Kidney epithelial cell (primary cell): ENCODE data around the gene COQ10B. TPM values are rescaled to one million over a fixed set of nuclear protein-coding genes. Genes with fewer than 3 reads are reported as not detected.

Experiments
- DNase-seq: peaks from one replicate; pipeline ENCODE4 v3.0.0-alpha.2; 2010; ENCODE audit warnings: low read depth
- H3K27me3 ChIP-seq: 2 replicates; pipeline ENCODE4 v1.6.0; 2011; ENCODE audit warnings: low read length; ENCODE audit not compliant: control insufficient read depth, insufficient read depth
- H3K36me3 ChIP-seq: 2 replicates; pipeline ENCODE4 v1.5.1; 2011; ENCODE audit warnings: low read length; ENCODE audit not compliant: control insufficient read depth, insufficient read depth
- H3K4me3 ChIP-seq: 2 replicates; pipeline ENCODE4 v1.5.1; 2011; ENCODE audit warnings: low read depth, mild to moderate bottlenecking, control low read depth, low read length
- total RNA-seq: library from RNA; depleted of rRNA; stranded (reverse); fragments of >200 nt; gene quantifications from 2 replicates; pipeline ENCODE4 v1.2.3, GENCODE V29; 2015
- TF ChIP-seq, protein P1 (sequence below): IDR thresholded peaks from 2 replicates; pipeline ENCODE4 v1.5.1; 2011; ENCODE audit warnings: mild to moderate bottlenecking, moderate library complexity, low read length, control low read depth, inconsistent platforms; ENCODE audit not compliant: insufficient read depth, poor library complexity, severe bottlenecking

Gene COQ10B
- total RNA-seq, 1 donor from 2014 or later: 26.4 TPM

DNA sequence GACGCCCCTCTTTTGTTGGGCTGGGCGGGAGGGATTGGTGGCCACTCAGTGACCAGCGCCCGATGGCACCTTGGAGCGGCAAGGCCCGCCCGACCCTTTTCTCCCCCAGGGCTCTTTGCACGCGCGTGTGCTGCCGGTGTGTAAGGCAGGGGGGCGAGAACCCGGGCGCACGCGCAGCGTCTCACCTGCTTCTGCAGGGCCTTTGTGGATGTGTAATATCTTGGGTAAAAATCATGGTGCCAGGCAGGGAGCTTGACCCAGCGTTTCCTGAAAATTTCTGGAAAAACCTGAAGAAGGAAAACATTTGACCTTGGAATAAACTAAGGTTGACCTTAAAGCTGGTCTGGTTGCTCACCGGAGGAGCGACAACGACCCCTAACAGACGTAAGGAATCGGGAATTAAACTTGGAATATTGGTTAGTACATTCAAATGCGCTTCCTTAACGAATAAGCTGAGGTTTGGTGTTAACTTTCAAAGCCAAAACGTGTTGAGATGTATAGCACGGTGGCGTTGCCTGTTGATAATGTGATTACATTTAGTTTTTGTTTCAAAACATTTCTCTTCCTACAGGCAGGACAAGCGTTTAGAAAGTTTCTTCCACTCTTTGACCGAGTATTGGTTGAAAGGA, 47.3 kb downstream of the COQ10B start:
- no peaks in the 10 kb centered on the region for H3K36me3 ChIP-seq
- no peaks in the 10 kb centered on the region for H3K27me3 ChIP-seq
- peak overlapping the region; percentile 96 for H3K4me3 ChIP-seq
- DNase-seq: no peak
- TF ChIP-seq, protein P1, sequence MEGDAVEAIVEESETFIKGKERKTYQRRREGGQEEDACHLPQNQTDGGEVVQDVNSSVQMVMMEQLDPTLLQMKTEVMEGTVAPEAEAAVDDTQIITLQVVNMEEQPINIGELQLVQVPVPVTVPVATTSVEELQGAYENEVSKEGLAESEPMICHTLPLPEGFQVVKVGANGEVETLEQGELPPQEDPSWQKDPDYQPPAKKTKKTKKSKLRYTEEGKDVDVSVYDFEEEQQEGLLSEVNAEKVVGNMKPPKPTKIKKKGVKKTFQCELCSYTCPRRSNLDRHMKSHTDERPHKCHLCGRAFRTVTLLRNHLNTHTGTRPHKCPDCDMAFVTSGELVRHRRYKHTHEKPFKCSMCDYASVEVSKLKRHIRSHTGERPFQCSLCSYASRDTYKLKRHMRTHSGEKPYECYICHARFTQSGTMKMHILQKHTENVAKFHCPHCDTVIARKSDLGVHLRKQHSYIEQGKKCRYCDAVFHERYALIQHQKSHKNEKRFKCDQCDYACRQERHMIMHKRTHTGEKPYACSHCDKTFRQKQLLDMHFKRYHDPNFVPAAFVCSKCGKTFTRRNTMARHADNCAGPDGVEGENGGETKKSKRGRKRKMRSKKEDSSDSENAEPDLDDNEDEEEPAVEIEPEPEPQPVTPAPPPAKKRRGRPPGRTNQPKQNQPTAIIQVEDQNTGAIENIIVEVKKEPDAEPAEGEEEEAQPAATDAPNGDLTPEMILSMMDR: no peak

DNA sequence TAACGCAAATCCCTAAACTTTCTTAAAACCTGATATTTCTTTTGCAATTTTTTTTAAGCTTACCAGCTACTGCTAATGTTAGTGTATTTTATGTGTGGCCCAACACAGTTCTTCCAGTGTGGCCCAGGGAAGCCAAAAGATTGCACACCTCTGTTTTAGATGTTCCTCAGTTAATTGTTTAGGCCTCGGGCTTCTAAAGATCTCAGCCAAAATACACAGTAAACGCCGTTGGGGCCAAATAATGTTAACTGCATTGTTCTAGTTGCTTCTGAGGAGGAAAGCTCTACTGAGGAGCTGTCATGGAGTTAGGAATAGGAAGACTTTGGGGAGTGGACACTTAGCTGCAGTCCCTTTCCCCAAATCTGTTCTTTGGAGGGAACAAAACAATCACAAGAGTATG, 48.8 kb downstream of the COQ10B start:
- TF ChIP-seq, protein P1: no peak
- DNase-seq: no peak
- Histone ChIP-seq H3K36me3 (no peaks in the 10 kb centered on the region), H3K27me3 (no peaks in the 10 kb centered on the region), H3K4me3 (no peak overlapping the region)

DNA sequence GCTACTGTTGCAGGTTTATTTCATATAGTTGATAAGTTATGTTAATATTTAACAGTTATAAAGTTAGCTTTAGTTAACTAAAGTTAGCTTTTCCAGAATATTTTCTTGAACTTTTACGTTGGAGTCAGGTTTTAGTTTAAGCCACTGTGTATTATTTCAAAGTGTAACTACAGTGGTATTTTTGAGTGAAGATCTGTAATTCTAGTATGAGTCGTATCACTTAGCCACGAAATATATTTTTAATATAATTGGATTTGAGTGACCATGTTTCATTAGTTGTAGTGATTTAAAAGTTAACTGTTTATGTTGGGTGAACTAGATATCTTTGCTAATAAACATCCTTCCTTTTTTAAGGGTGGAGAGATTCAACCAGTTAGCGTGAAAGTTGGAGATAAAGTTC, 49.3 kb downstream of the COQ10B start:
- DNase-seq: no peak
- Histone ChIP-seq H3K4me3 (no peak overlapping the region), H3K27me3 (no peaks in the 10 kb centered on the region), H3K36me3 (no peaks in the 10 kb centered on the region)
- TF ChIP-seq, protein P1: no peak

DNA sequence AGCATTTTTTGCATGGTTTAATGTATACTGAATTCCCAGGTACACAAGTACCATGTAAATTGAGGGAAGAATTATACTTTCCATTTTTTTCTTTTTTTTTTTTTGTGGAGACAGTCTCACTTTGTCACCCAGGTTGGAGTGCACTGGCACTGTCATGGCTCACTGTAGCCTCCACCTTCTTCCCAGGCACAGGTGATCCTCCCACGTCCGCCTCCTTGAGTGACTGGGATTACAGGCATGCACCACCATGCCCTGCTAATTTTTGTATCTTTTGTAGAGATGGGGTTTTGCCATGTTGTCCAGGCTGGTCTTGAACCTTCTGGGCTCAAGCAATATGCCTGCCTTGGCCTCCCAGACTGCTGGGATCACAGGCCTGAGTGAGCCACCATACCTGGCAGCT, 50.6 kb downstream of the COQ10B start:
- Histone ChIP-seq H3K4me3 (no peak overlapping the region), H3K27me3 (no peaks in the 10 kb centered on the region), H3K36me3 (no peaks in the 10 kb centered on the region)
- TF ChIP-seq, protein P1: no peak
- DNase-seq: no peak

DNA sequence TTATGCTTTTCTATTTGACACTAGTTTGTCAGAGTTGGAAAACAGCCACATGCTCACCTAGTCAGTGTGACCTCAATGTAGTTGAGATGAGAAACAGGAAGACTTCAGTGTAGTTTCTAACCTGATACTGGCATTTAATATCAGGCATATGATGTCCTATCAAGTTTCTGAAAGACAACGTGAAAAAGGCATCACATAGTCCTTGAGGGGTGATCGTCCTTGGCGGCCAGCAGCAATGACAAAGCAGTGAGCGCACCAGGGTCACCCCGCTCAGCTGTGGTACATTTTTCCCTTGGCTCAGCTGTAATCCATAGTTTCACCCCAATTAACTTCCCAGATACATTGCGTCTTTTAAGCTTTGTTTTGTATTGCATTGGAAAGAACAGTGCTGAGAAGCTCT, 51.2 kb downstream of the COQ10B start:
- no peak overlapping the region for H3K4me3 ChIP-seq
- TF ChIP-seq, protein P1: no peak
- DNase-seq: no peak

DNA sequence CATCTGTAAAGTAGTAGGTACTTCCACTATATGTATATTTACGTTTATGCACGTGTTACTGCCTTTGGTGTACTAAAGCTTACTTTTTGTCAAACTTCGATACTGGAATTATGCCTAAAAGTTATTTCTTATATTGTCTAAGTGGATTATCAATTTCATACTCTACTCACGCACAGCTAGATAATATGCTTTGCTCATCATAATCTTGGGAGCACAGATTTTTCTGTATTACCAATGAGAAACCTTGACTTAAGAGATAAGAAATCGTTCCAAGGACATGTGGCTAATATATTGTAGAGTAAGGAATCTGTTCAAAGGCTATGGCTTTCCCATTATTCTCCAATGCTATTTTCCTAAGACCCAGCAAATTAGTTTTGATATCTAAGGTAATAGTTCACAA, 53.3 kb downstream of the COQ10B start:
- H3K27me3 ChIP-seq: no peaks in the 10 kb centered on the region
- TF ChIP-seq, protein P1: no peak
- no peak for DNase-seq
- H3K4me3 ChIP-seq: no peak overlapping the region
- H3K36me3 ChIP-seq: no peaks in the 10 kb centered on the region

More for the DNA sequence above, 51.2 kb downstream of the COQ10B start:
- Histone ChIP-seq H3K27me3 (no peaks in the 10 kb centered on the region), H3K36me3 (no peaks in the 10 kb centered on the region)
